Peyer's patch (tissue), 4 donors: ENCODE measurements around the gene RPP14.

ENCODE experiments used
- POLR2A ChIP-seq, 2 donors: fragments of 450-650 bp; IDR thresholded peaks; one replicate each; pipeline ENCODE4 v1.5.1; 2017; ENCODE audit warnings: antibody characterized with exemption in 2 of 2, mild to moderate bottlenecking in 2 of 2, moderate library complexity in 2 of 2
- TF ChIP-seq, protein P1 (sequence below), 6 experiments: fragments of 450-650 bp in 4 of 6; fragments of 200-600 bp in 2 of 6; sonication (generic) in 1 of 6; IDR thresholded peaks; one replicate each; pipeline ENCODE4 v1.5.1; 2017 to 2019; ENCODE audit warnings: antibody characterized with exemption in 6 of 6, mild to moderate bottlenecking in 3 of 6, moderate library complexity in 1 of 6

DNA sequence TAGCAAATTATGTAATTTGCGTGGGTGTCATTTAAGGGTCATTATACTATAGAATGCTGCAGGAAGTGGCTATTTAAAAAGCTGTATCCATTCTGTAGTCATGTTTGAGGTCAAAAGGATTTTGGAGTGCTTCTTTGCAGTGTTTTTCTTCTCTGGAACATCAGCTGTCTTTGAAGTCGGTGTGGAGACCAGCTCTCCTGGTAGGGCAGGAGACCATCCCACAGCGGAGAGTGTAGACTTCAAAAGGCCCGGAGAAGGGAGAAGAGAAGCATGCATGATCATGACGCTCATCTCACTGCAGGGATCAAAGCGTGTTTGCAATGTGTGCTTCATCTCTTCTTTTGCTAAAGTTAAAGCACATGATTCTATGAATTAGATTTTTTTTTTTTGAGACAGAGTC lies 46.6 kb downstream of the RPP14 start:
- TF ChIP-seq, protein P1, sequence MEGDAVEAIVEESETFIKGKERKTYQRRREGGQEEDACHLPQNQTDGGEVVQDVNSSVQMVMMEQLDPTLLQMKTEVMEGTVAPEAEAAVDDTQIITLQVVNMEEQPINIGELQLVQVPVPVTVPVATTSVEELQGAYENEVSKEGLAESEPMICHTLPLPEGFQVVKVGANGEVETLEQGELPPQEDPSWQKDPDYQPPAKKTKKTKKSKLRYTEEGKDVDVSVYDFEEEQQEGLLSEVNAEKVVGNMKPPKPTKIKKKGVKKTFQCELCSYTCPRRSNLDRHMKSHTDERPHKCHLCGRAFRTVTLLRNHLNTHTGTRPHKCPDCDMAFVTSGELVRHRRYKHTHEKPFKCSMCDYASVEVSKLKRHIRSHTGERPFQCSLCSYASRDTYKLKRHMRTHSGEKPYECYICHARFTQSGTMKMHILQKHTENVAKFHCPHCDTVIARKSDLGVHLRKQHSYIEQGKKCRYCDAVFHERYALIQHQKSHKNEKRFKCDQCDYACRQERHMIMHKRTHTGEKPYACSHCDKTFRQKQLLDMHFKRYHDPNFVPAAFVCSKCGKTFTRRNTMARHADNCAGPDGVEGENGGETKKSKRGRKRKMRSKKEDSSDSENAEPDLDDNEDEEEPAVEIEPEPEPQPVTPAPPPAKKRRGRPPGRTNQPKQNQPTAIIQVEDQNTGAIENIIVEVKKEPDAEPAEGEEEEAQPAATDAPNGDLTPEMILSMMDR (IDR thresholded peaks at IDR 0.05) = no peak
- TF ChIP-seq POLR2A (IDR thresholded peaks at IDR 0.05) = no peak
